Renal cortex interstitium (tissue), 11 donors: ENCODE measurements around the gene FMN1. TPM values are rescaled to one million over a fixed set of nuclear protein-coding genes. Genes with fewer than 3 reads are reported as not detected.

Source experiments
- DNase-seq, 11 donors: peaks; one replicate each; pipeline ENCODE4 v3.0.0-alpha.2; 2013; ENCODE audit warnings: low read depth in 9 of 11, low spot score in 4 of 11; ENCODE audit errors: extremely low read depth in 1 of 11
- polyA plus RNA-seq, 3 donors: library from polyadenylated mRNA; unstranded; fragments of 120-200 nt; gene quantifications; one replicate each; pipeline ENCODE4 v1.2.1, GENCODE V29; 2013; ENCODE audit not compliant: insufficient read length in 3 of 3

The FMN1 gene
- polyA plus RNA-seq, 3 donors = 16.9 to 21.1 (median 19.9) TPM

- no peak for DNase-seq
Observed at GRCh38 chr15:32927124-32927523, 267.4 kb downstream of the FMN1 start.

- DNase-seq = no peak
Observed at GRCh38 chr15:32923176-32923575, 271.3 kb downstream of the FMN1 start.

GRCh38 chr15:32922541-32922940, 272.0 kb downstream of the FMN1 start:
- no peak for DNase-seq

- no peak for DNase-seq
Observed at GRCh38 chr15:32919749-32920414, 274.6 kb downstream of the FMN1 start.

GRCh38 chr15:32918547-32918946, 276.0 kb downstream of the FMN1 start:
- no peak for DNase-seq

GRCh38 chr15:32910839-32911238, 283.7 kb downstream of the FMN1 start:
- no peak for DNase-seq

- DNase-seq = no peak
Observed at GRCh38 chr15:32909431-32909830, 285.1 kb downstream of the FMN1 start.

- DNase-seq = no peak
Observed at GRCh38 chr15:32908872-32909271, 285.6 kb downstream of the FMN1 start.

GRCh38 chr15:32908135-32908801, 286.2 kb downstream of the FMN1 start:
- DNase-seq = no peak

- DNase-seq = no peak
Observed at GRCh38 chr15:32905481-32905880, 289.0 kb downstream of the FMN1 start.

GRCh38 chr15:32904448-32904847, 290.1 kb downstream of the FMN1 start:
- no peak for DNase-seq

- no peak for DNase-seq
Observed at GRCh38 chr15:32903591-32904290, 290.8 kb downstream of the FMN1 start.

GRCh38 chr15:32901995-32902394, 292.5 kb downstream of the FMN1 start:
- DNase-seq = no peak

- DNase-seq = no peak
Observed at GRCh38 chr15:32901192-32901591, 293.3 kb downstream of the FMN1 start.

- DNase-seq = no peak
Observed at GRCh38 chr15:32899126-32899596, 295.4 kb downstream of the FMN1 start.

- DNase-seq = no peak
Observed at GRCh38 chr15:32898414-32898813, 296.1 kb downstream of the FMN1 start.

- no peak for DNase-seq
Observed at GRCh38 chr15:32893421-32893820, 301.1 kb downstream of the FMN1 start.

- DNase-seq = no peak
Observed at GRCh38 chr15:32889214-32889613, 305.3 kb downstream of the FMN1 start.

GRCh38 chr15:32888221-32888761, 306.2 kb downstream of the FMN1 start:
- DNase-seq = no peak

GRCh38 chr15:32887090-32887489, 307.4 kb downstream of the FMN1 start:
- DNase-seq = no peak
